Measurements from ENCODE around the gene BMPER.

Gene BMPER

DNA sequence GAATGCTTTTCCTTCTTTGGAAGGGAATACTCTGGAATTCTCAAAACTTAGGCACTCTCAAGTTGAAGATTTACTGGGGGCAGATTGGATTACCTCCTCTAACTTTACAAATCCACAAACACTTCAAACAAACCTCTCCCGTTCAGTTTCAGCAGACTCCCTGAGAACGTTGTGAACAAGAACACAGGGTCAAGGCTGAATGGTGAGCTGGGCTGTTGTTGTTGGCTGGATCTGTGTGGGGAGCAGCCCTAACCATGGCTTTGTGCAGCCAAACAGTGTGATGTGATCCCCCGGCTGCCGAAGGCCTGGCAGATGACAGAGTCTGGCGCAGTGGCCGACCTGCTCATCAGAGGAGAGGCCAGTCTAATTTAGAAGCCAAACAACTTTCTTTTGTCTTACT is 93.1 kb downstream of the BMPER start:
- H3K4me3 ChIP-seq (ENCODE audit: low read depth, low read length), result no peak overlapping the region
- TF ChIP-seq, protein P1, sequence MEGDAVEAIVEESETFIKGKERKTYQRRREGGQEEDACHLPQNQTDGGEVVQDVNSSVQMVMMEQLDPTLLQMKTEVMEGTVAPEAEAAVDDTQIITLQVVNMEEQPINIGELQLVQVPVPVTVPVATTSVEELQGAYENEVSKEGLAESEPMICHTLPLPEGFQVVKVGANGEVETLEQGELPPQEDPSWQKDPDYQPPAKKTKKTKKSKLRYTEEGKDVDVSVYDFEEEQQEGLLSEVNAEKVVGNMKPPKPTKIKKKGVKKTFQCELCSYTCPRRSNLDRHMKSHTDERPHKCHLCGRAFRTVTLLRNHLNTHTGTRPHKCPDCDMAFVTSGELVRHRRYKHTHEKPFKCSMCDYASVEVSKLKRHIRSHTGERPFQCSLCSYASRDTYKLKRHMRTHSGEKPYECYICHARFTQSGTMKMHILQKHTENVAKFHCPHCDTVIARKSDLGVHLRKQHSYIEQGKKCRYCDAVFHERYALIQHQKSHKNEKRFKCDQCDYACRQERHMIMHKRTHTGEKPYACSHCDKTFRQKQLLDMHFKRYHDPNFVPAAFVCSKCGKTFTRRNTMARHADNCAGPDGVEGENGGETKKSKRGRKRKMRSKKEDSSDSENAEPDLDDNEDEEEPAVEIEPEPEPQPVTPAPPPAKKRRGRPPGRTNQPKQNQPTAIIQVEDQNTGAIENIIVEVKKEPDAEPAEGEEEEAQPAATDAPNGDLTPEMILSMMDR (IDR thresholded peaks at IDR 0.05; ENCODE audit: low read depth, low read length), result no peak
- H3K27ac ChIP-seq, result no peak overlapping the region
- H3K9me3 ChIP-seq (ENCODE audit: severe bottlenecking), result no peaks in the 10 kb centered on the region
- H3K36me3 ChIP-seq, result no peaks in the 10 kb centered on the region
- DNase-seq, result no peak
- no peaks in the 10 kb centered on the region for H3K27me3 ChIP-seq (ENCODE audit: insufficient read depth, low read depth, severe bottlenecking)

DNA sequence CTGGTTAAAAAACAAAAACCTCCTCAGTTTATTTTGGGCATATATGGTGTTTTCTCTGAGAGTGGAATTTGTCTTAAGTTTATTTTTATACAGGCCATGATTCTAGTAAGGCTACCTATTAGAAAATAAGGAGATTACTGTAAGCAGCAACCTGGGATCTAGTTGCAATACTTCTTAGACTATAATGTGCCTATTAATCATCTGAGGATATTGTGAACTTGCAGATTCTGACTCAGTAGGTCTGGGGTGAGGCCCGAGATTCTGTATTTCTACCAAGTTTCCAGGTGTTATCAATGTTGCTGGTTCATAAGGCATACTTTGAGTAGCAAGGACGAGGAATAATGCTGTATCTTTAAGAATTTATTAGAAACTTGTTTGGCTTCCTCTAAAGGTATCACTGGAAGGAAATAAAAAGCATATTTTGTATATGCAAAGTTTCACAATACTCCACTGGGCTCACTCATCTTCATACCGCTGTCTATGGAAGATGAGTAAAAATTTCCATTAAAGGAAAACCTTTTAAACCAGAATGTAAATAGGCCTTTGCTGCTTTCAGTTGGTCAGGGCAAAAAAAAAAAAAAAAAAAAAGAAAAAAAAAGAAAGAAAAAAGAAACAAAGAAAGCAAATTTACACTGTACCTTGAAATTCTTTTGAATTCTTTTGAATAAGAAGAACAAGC is 105.8 kb downstream of the BMPER start:
- Histone ChIP-seq H3K36me3 (no peaks in the 10 kb centered on the region), H3K9me3 (ENCODE audit: severe bottlenecking) (no peaks in the 10 kb centered on the region), H3K4me3 (ENCODE audit: low read depth, low read length) (no peak overlapping the region), H3K27ac (no peak overlapping the region), H3K27me3 (ENCODE audit: insufficient read depth, low read depth, severe bottlenecking) (no peaks in the 10 kb centered on the region)
- DNase-seq, result no peak
- TF ChIP-seq, protein P1 (IDR thresholded peaks at IDR 0.05; ENCODE audit: low read depth, low read length), result no peak

DNA sequence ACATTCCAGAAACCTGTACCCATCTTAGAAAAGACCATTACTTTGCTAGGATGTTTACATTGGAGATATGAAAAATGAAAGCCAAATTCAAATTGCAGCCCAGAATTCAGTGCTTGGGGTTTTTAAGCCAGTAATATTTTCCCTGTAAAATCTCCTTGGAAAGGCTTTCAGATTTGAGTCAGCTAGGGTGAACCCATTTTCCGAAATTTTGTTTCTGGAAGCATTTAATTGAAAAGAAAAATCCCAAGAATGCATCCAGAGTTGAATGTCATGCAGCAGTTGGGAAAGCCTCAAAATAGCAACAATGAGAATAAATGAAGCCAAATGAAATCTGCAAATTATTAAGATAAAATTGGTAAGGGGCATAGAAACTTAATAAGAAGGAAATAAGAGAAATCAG is 106.4 kb downstream of the BMPER start:
- Histone ChIP-seq H3K27ac (no peak overlapping the region), H3K9me3 (ENCODE audit: severe bottlenecking) (no peaks in the 10 kb centered on the region), H3K27me3 (ENCODE audit: insufficient read depth, low read depth, severe bottlenecking) (no peaks in the 10 kb centered on the region), H3K4me3 (ENCODE audit: low read depth, low read length) (no peak overlapping the region), H3K36me3 (no peaks in the 10 kb centered on the region)
- no peak for DNase-seq
- TF ChIP-seq, protein P1 (IDR thresholded peaks at IDR 0.05; ENCODE audit: low read depth, low read length), result no peak

DNA sequence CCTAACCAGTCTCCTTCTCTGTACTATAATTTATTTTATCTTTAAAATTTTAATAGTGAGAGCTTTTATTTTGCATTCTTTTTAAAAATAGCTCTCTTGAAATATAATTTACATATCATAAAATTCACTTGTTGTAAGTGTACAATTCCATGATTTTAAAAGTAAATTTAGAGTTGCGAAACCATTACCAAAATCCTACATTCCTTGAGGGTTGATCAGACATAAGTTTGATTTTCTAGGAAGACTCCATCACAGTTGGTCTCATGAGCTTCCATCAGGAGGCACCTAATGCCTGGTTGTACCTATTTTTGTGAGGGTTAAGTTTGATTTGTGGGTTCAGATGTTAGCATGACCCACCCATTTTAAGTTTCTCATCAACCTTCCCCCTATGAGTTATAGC is 108.1 kb downstream of the BMPER start:
- Histone ChIP-seq H3K4me3 (ENCODE audit: low read depth, low read length) (no peak overlapping the region), H3K27ac (no peak overlapping the region), H3K9me3 (ENCODE audit: severe bottlenecking) (no peaks in the 10 kb centered on the region), H3K36me3 (no peaks in the 10 kb centered on the region), H3K27me3 (ENCODE audit: insufficient read depth, low read depth, severe bottlenecking) (no peaks in the 10 kb centered on the region)
- TF ChIP-seq, protein P1 (IDR thresholded peaks at IDR 0.05; ENCODE audit: low read depth, low read length), result no peak
- no peak for DNase-seq

DNA sequence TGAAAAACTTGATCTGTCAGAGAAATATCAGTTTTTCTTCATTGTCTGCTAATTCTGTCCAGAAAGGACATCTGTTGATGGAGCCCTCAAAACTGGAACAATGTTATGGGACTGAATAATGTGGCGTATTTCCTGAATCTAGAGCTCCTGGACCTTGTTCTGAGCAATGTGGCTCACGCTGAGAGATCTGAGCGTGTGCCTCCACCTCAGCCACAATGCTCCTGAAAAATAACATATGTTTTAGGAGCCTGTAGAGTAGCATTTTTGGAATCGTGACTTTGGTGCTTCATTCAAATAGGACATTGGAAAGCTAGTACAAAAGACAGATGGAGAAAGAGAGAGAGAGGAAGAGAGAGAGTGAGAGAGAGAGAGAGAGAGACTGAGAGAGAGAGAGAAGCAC is 110.3 kb downstream of the BMPER start:
- DNase-seq, result no peak
- Histone ChIP-seq H3K27ac (no peak overlapping the region), H3K4me3 (ENCODE audit: low read depth, low read length) (no peak overlapping the region), H3K9me3 (ENCODE audit: severe bottlenecking) (no peaks in the 10 kb centered on the region), H3K27me3 (ENCODE audit: insufficient read depth, low read depth, severe bottlenecking) (no peaks in the 10 kb centered on the region), H3K36me3 (no peaks in the 10 kb centered on the region)
- TF ChIP-seq, protein P1 (IDR thresholded peaks at IDR 0.05; ENCODE audit: low read depth, low read length), result no peak

DNA sequence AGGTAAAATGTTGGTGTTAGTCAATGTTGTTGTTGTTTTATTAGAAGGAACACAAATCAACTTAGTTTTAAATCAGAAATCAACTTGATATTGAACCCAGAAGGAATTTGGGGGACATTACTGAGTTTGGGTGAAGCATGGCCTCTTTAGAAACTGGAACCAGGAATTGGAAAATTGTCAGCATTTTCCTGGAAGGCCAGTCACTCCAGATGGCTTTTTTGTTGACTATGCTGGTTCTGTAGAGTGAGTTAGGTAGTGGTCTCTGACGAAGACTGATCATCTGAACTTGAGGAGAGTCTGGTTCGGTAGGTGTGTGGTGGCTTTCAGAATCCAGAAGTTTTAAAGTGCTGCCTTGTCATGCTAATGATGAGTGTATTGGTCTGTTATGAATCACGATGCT is 111.5 kb downstream of the BMPER start:
- Histone ChIP-seq H3K9me3 (ENCODE audit: severe bottlenecking) (no peaks in the 10 kb centered on the region), H3K36me3 (no peaks in the 10 kb centered on the region), H3K27ac (no peak overlapping the region), H3K4me3 (ENCODE audit: low read depth, low read length) (no peak overlapping the region), H3K27me3 (ENCODE audit: insufficient read depth, low read depth, severe bottlenecking) (no peaks in the 10 kb centered on the region)
- no peak for DNase-seq
- TF ChIP-seq, protein P1 (IDR thresholded peaks at IDR 0.05; ENCODE audit: low read depth, low read length), result no peak
